K562 (cell line): ENCODE measurements around the gene LRRC30. TPM values are rescaled to one million over a fixed set of nuclear protein-coding genes. Genes with fewer than 3 reads are reported as not detected.

Experiments used
- ATAC-seq: fragments of 200-7000 bp; cut with Tn5 transposase; 3 replicates; pipeline ENCODE4 v1.9.1; 2020; ENCODE audit warnings: moderate library complexity
- BruUV-seq: library from RNA; stranded (reverse); fragments of 400-500 nt; replicated peaks from 2 replicates; lab custom pipeline; 2021; lab: Mats Ljungman, UMichigan
- CTCF ChIA-PET: fragments of 300-600 bp; formaldehyde crosslinking; extraction: SDS; loops from one replicate; lab custom pipeline; 2021; ENCODE audit warnings: low intra/inter-chr PET ratio; lab: Yijun Ruan, JAX
- POLR2A ChIA-PET: fragments of 300-600, 350-650 bp; sonication (Branson Sonifier 250); formaldehyde crosslinking; extraction: SDS; loops from one replicate; lab custom pipeline; 2021; ENCODE audit warnings: antibody characterized with exemption, inconsistent platforms; lab: Yijun Ruan, JAX
- DNase-seq, 4 experiments: peaks; one replicate each; pipeline versions ENCODE4 v3.0.0 to v3.0.0-alpha.2; 2011 to 2018; ENCODE audit warnings: low spot score in 3 of 4, mixed read lengths in 3 of 4; ENCODE audit errors: extremely low read depth in 1 of 4
- FAIRE-seq: peaks from 2 replicates; lab custom pipeline; 2011; peaks lifted over from hg19 to GRCh38; lab: Jason Lieb, UNC
- H2AFZ ChIP-seq: 2 replicates; pipeline ENCODE4 v1.6.0; 2011; ENCODE audit warnings: low read depth, low read length, control low read depth, inconsistent platforms
- H3K27ac ChIP-seq: fragments of 200-600 bp; 3 replicates; pipeline ENCODE4 v1.8.0; 2011; ENCODE audit warnings: low read depth, mild to moderate bottlenecking, control low read depth, inconsistent platforms, low read length, moderate library complexity, mixed read lengths; ENCODE audit errors: extremely low read depth
- H3K27me3 ChIP-seq, 2 experiments: fragments of 300-600 bp in 1 of 2; 2 replicates in 1 of 2; 3 replicates in 1 of 2; pipeline versions ENCODE4 v1.6.0 to v1.8.0; 2011; ENCODE audit warnings: inconsistent platforms in 2 of 2, low read length in 2 of 2, mild to moderate bottlenecking in 1 of 2, mixed read lengths in 1 of 2, moderate library complexity in 1 of 2; ENCODE audit not compliant: control insufficient read depth in 2 of 2, insufficient read depth in 2 of 2
- H3K36me3 ChIP-seq: fragments of 300-600 bp; 3 replicates; pipeline ENCODE4 v1.8.0; 2011; ENCODE audit warnings: mild to moderate bottlenecking, low read length, inconsistent platforms; ENCODE audit not compliant: control insufficient read depth, insufficient read depth
- H3K4me1 ChIP-seq, 2 experiments: fragments of 200-600 bp in 1 of 2; replicated peaks in 1 of 2; 2 replicates in 1 of 2; 3 replicates in 1 of 2; pipeline versions ENCODE4 v1.5.1 to v1.8.0; 2011; ENCODE audit warnings: inconsistent platforms in 2 of 2, low read length in 2 of 2, mild to moderate bottlenecking in 1 of 2, mixed read lengths in 1 of 2, moderate library complexity in 1 of 2; ENCODE audit not compliant: control insufficient read depth in 2 of 2, insufficient read depth in 2 of 2
- H3K4me2 ChIP-seq: 2 replicates; pipeline ENCODE4 v1.6.1; 2011; ENCODE audit warnings: low read length, control low read depth, inconsistent platforms, mixed read lengths; ENCODE audit not compliant: insufficient read depth
- H3K4me3 ChIP-seq: fragments of 200-600 bp; sonication (generic), shearing (Covaris generic); 2 replicates; pipeline ENCODE4 v1.5.1; 2016; ENCODE audit warnings: control low read depth, inconsistent platforms
- H3K79me2 ChIP-seq: fragments of 200-600 bp; 3 replicates; pipeline ENCODE4 v1.8.0; 2011; ENCODE audit warnings: low read length, inconsistent platforms; ENCODE audit not compliant: control insufficient read depth, insufficient read depth
- H3K9ac ChIP-seq, 2 experiments: 2 replicates each; pipeline versions ENCODE4 v1.6.0 to v1.6.1; 2011; ENCODE audit warnings: low read depth in 2 of 2, low read length in 2 of 2, control low read depth in 1 of 2, inconsistent platforms in 1 of 2, mild to moderate bottlenecking in 1 of 2, mixed read lengths in 1 of 2; ENCODE audit not compliant: insufficient read depth in 1 of 2
- H3K9me1 ChIP-seq: one replicate; pipeline ENCODE4 v1.6.0; 2011; ENCODE audit warnings: inconsistent platforms, mild to moderate bottlenecking, low read length, moderate library complexity; ENCODE audit not compliant: control insufficient read depth, insufficient read depth
- H3K9me3 ChIP-seq: replicated peaks from 2 replicates; pipeline ENCODE4 v1.5.1; 2011; ENCODE audit warnings: low read depth, low read length, inconsistent platforms; ENCODE audit not compliant: control insufficient read depth, insufficient read depth
- H4K20me1 ChIP-seq: replicated peaks from 2 replicates; pipeline ENCODE4 v1.6.1; 2011; ENCODE audit warnings: low read length, inconsistent platforms, mixed read lengths; ENCODE audit not compliant: control insufficient read depth, insufficient read depth
- ETV1 ChIP-seq: fragments of 450-650 bp; conservative IDR thresholded peaks from 2 replicates; pipeline ENCODE4 v1.6.1; 2016; ENCODE audit warnings: missing genetic modification characterization, control low read depth, low read depth, missing compliant biosample characterization
- HNRNPLL ChIP-seq: fragments of 200-400 bp; formaldehyde crosslinking; IDR thresholded peaks from 2 replicates; pipeline ENCODE4 v1.6.1; 2017; ENCODE audit warnings: low read length, low read depth, mild to moderate bottlenecking; ENCODE audit not compliant: poor library complexity, severe bottlenecking
- PHF20 ChIP-seq: fragments of 450-650 bp; IDR thresholded peaks from 2 replicates; pipeline ENCODE4 v1.6.1; 2018; ENCODE audit not compliant: partially characterized antibody
- RBM15 ChIP-seq: fragments of 200-400 bp; formaldehyde crosslinking; IDR thresholded peaks from 2 replicates; pipeline ENCODE4 v1.6.1; 2018; ENCODE audit warnings: mild to moderate bottlenecking, low read length, moderate library complexity; ENCODE audit not compliant: insufficient read depth
- SAFB ChIP-seq: fragments of 200-400 bp; formaldehyde crosslinking; IDR thresholded peaks from 2 replicates; pipeline ENCODE4 v1.6.1; 2017; ENCODE audit warnings: low read depth, low read length, borderline replicate concordance
- SMARCE1 ChIP-seq: fragments of 450-650 bp; IDR thresholded peaks from 2 replicates; pipeline ENCODE4 v1.7.1; 2016; ENCODE audit warnings: mild to moderate bottlenecking
- ZNF212 ChIP-seq: fragments of 450-650 bp; formaldehyde crosslinking; IDR thresholded peaks from 2 replicates; pipeline ENCODE4 v1.4.0; 2020; ENCODE audit warnings: mild to moderate bottlenecking
- ZNF77 ChIP-seq: fragments of 250-450 bp; sonication (Bioruptor Pico); IDR thresholded peaks from 2 replicates; pipeline ENCODE4 v1.5.0; 2020
- ZNF785 ChIP-seq: fragments of 250-450 bp; sonication (Bioruptor Pico); IDR thresholded peaks from 2 replicates; pipeline ENCODE4 v1.4.0; 2020; ENCODE audit warnings: mild to moderate bottlenecking
- WGBS: fragments of 100-300 bp; shearing (Covaris generic); methylation state at CpG from one replicate; pipeline ENCODE4 v1.1.6; 2016; ENCODE audit warnings: low coverage, mixed read lengths; ENCODE audit not compliant: insufficient coverage; ENCODE audit errors: missing lambda C conversion rate; 5-methylcytosine and 5-hydroxymethylcytosine counted together
- in situ Hi-C: fragments of 300-500 bp; cut with MboI; formaldehyde crosslinking; loops from 4 replicates; pipeline ENCODE4 v1.15.0; 2018; ENCODE audit warnings: inconsistent platforms, mixed read lengths
- intact Hi-C: fragments of 100-400 bp; cut with micrococcal nuclease; formaldehyde crosslinking; loops from 2 replicates; pipeline ENCODE4 v1.14.2; 2022
- polyA plus RNA-seq, 8 experiments: library from polyadenylated mRNA; depleted of rRNA in 4 of 8; stranded (reverse) in 5 of 8; unstranded in 3 of 8; fragments of >200 nt; fragmentation: Nextera tagmentation in 2 of 8; fragmentation: Illumina TruSeq in 1 of 8; extraction: Ambion mirVana in 2 of 8; extraction: Trizol in 1 of 8; gene quantifications; 2 replicates each; pipeline versions ENCODE4 v1.2.1 to v1.2.3, GENCODE V29; 2011 to 2014; ENCODE audit warnings: inconsistent platforms in 1 of 8, missing spikeins in 1 of 8
- total RNA-seq, 7 experiments: library from RNA; depleted of rRNA in 6 of 7; stranded (reverse); fragments of >200 nt in 6 of 7; fragmentation: Illumina TruSeq in 2 of 7; extraction: Trizol in 2 of 7; gene quantifications; 2 replicates each; pipeline versions ENCODE4 v1.2.1 to v1.2.3, GENCODE V29; 2011 to 2021; ENCODE audit warnings: low replicate concordance in 1 of 7
- TF ChIP-seq, protein P1 (sequence below): sonication (generic); formaldehyde crosslinking; IDR thresholded peaks from 2 replicates; pipeline ENCODE4 v1.9.0; 2022; ENCODE audit warnings: mild to moderate bottlenecking, missing genetic modification reagents

LRRC30 gene
- total and polyA plus RNA-seq, 9 of the 15 experiments (the other 6 are each of a cell fraction or from before 2014, with no cell fraction given): not detected

DNA sequence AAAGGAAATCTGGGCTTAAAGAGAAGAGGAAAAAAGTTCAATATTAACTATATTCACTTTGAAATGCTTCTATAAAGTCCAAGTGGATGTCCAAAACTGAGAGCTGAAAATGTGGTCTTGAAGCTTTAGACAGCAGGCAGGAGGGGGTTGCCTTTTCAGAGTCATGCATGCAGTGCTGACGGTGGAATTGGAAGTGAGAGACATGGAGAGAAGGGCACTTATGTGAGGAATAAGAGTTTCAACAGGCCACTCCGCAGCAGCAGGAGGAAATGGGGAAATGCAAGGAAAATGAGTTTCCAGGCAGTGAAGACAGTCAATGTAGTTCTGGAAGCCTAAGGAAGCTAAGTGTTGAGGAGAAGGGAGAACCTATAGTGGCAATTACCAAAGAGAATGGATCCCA lies 33.0 kb upstream of the LRRC30 start:
- H3K4me1 ChIP-seq: no peaks in the 10 kb centered on the region
- H3K27ac ChIP-seq: no peak overlapping the region
- H4K20me1 ChIP-seq: no peaks in the 10 kb centered on the region
- no peaks in the 10 kb centered on the region for H3K79me2 ChIP-seq
- FAIRE-seq: no peak
- TF ChIP-seq ZNF785 (CRISPR knock-in tag): no peak
- TF ChIP-seq, protein P1, sequence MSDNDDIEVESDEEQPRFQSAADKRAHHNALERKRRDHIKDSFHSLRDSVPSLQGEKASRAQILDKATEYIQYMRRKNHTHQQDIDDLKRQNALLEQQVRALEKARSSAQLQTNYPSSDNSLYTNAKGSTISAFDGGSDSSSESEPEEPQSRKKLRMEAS: no peak
- no peak for TF ChIP-seq RBM15
- TF ChIP-seq, all 486 proteins: peak for 0
- WGBS: 0% methylated on average over 2 of the region's 2 CpGs
- CTCF ChIA-PET: no interaction called here
- Histone ChIP-seq H3K27me3 (peaks cover 0 to 6% of the 10 kb centered on the region in 2 experiments; a peak in 2 of 5 replicates), H3K9ac (no peak overlapping the region), H3K9me1 (no peaks in the 10 kb centered on the region), H2AFZ (no peak overlapping the region), H3K4me3 (no peak overlapping the region), H3K36me3 (no peaks in the 10 kb centered on the region), H3K4me2 (no peak overlapping the region), H3K9me3 (no peaks in the 10 kb centered on the region)
- intact Hi-C loops: no loop called here
- DNase-seq (no peak), ATAC-seq (no peak)
- in situ Hi-C loops: no loop called here
- POLR2A ChIA-PET: interaction anchor here (0.6 kb wide), 1 partner anchor 68 kb away, joined by 3 read pairs; no protein-coding TSS in a partner anchor
- BruUV-seq: no TSS peak

DNA sequence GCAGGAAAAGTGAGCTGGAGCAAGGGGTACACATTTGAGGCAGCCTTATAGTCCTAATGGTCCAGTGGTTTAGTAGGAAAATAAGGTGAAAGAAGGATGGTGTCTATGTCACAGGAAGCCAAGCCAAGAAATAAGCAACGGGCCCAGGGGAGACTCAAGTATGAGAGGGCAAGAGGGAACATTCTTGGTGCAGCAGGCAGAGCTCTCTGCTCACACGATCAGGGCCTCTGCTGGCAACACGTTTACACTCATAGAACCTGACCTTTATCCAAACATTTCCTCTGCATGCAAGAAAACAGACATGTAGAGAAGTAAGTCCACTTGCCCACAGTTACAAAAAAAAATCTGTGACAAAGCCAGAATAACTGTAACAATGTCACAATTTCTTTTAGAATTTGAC lies 32.6 kb upstream of the LRRC30 start:
- TF ChIP-seq ETV1 (tag) (no peak), HNRNPLL (no peak), SMARCE1 (no peak), ZNF212 (CRISPR knock-in tag) (no peak), PHF20 (no peak), ZNF77 (CRISPR knock-in tag) (no peak), SAFB (no peak)
- Histone ChIP-seq H3K9ac (no peak overlapping the region), H3K27me3 (peaks cover 0 to 6% of the 10 kb centered on the region in 2 experiments; a peak in 2 of 5 replicates), H3K4me1 (no peaks in the 10 kb centered on the region), H3K9me3 (no peaks in the 10 kb centered on the region), H2AFZ (no peak overlapping the region), H3K4me2 (no peak overlapping the region), H3K79me2 (no peaks in the 10 kb centered on the region), H4K20me1 (no peaks in the 10 kb centered on the region), H3K9me1 (no peaks in the 10 kb centered on the region), H3K27ac (no peak overlapping the region), H3K4me3 (no peak overlapping the region), H3K36me3 (no peaks in the 10 kb centered on the region)
- FAIRE-seq (no peak), ATAC-seq (no peak), DNase-seq (no peak)
- CTCF ChIA-PET: no interaction called here
- in situ Hi-C loops (no loop called here), intact Hi-C loops (no loop called here)
- 0% methylated on average over 3 of the region's 3 CpGs for WGBS
- POLR2A ChIA-PET: interaction anchor here (0.7 kb wide), 1 partner anchor 442 kb away, joined by 3 read pairs; no protein-coding TSS in a partner anchor
- BruUV-seq: no TSS peak
